Vagina (tissue), 2 donors: ENCODE measurements around the gene HMHB1.

Experiments used
- CTCF ChIP-seq, 3 experiments: fragments of 450-650 bp in 2 of 3; fragments of 200-600 bp in 1 of 3; sonication (generic) in 1 of 3; IDR thresholded peaks; one replicate each; pipeline ENCODE4 v1.5.1; 2017 to 2019; ENCODE audit warnings: antibody characterized with exemption in 3 of 3, mild to moderate bottlenecking in 2 of 3, moderate library complexity in 2 of 3
- POLR2A ChIP-seq, 2 donors: fragments of 450-650 bp; IDR thresholded peaks; one replicate each; pipeline ENCODE4 v1.6.1; 2017; ENCODE audit warnings: antibody characterized with exemption in 2 of 2, mild to moderate bottlenecking in 2 of 2, moderate library complexity in 2 of 2
- POLR2AphosphoS5 ChIP-seq, 2 donors: sonication (generic); formaldehyde crosslinking; IDR thresholded peaks; one replicate each; pipeline ENCODE4 v1.9.0; 2017; ENCODE audit warnings: antibody characterized with exemption in 2 of 2, mild to moderate bottlenecking in 2 of 2, low read depth in 1 of 2; ENCODE audit not compliant: insufficient read depth in 1 of 2

GRCh38 chr5:143796125-143796524 is 15.8 kb upstream of the HMHB1 start:
- no peak for TF ChIP-seq POLR2AphosphoS5 (IDR thresholded peaks at IDR 0.05; ENCODE audit: insufficient read depth in 1 of 2, low read depth in 1 of 2)
- no peak for TF ChIP-seq POLR2A (IDR thresholded peaks at IDR 0.05)
- TF ChIP-seq CTCF (IDR thresholded peaks at IDR 0.05): no peak
